Measurements from ENCODE around the gene MKRN2OS.

MKRN2OS gene

DNA sequence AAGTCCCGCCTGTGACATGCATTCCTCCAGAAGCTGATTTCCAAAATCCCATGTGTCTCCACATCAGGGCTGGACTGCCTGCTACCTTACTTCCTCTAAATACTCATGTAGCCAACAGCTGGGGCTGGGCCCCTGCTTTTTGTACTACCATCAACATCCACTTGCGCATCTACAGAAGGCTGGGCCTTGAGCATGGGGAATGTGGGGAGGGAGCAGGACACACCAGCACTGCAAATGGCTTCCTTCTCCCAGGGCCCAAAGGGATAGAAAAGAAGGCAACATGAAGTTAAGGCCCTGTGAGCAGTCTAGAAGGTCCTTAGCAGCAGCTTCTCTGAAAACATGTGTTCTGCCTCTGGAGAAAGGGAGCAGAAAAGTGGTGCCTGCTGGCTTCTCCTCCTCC, 38.8 kb upstream of the MKRN2OS start:
- no peak for TF ChIP-seq TAF1 (IDR thresholded peaks at IDR 0.05; ENCODE audit: borderline replicate concordance, insufficient read depth, low read length)
- no peak for TF ChIP-seq SIN3A (IDR thresholded peaks at IDR 0.05; ENCODE audit: borderline replicate concordance, insufficient read depth, low read length)
- TF ChIP-seq POLR2AphosphoS5 (IDR thresholded peaks at IDR 0.05; ENCODE audit: low read depth, low read length), result no peak
- no peak for TF ChIP-seq REST (IDR thresholded peaks at IDR 0.05; ENCODE audit: insufficient read depth in 1 of 2, low read depth in 2 of 2, low read length in 2 of 2)
- no peak for TF ChIP-seq FOXP2 (optimal IDR thresholded peaks at IDR 0.05; ENCODE audit: borderline replicate concordance, extremely low read depth, extremely low read length, insufficient read depth)

GRCh38 chr3:12583280-12583679, 38.0 kb upstream of the MKRN2OS start:
- TF ChIP-seq SIN3A (IDR thresholded peaks at IDR 0.05; ENCODE audit: borderline replicate concordance, insufficient read depth, low read length) (no peak), REST (IDR thresholded peaks at IDR 0.05; ENCODE audit: insufficient read depth in 1 of 2, low read depth in 2 of 2, low read length in 2 of 2) (no peak), FOXP2 (optimal IDR thresholded peaks at IDR 0.05; ENCODE audit: borderline replicate concordance, extremely low read depth, extremely low read length, insufficient read depth) (no peak), TAF1 (IDR thresholded peaks at IDR 0.05; ENCODE audit: borderline replicate concordance, insufficient read depth, low read length) (no peak), POLR2AphosphoS5 (IDR thresholded peaks at IDR 0.05; ENCODE audit: low read depth, low read length) (no peak)

DNA sequence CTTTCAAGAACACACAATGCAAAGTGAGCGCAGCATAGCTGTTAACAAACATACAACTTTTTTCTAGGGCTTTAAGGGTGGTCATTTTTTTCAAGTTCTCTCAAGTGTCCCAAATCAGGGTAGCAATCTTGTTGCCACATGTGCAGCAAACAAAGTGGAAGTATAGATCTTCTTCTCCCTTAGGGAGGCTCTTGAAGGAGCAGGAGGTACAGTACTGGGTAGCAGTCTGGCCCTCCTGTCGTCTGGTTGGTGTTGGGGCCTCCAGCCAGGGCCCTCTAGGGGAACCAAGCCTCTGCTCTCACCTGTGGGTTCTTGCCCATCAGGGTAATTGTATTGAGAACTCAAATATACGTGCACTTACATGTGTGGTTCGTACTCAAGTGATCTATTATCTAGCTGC, 37.4 kb upstream of the MKRN2OS start:
- TF ChIP-seq REST (IDR thresholded peaks at IDR 0.05; ENCODE audit: insufficient read depth in 1 of 2, low read depth in 2 of 2, low read length in 2 of 2) (no peak), SIN3A (IDR thresholded peaks at IDR 0.05; ENCODE audit: borderline replicate concordance, insufficient read depth, low read length) (no peak)

- no peak for TF ChIP-seq POLR2AphosphoS5 (IDR thresholded peaks at IDR 0.05; ENCODE audit: low read depth, low read length)
- no peak for TF ChIP-seq REST (IDR thresholded peaks at IDR 0.05; ENCODE audit: insufficient read depth in 1 of 2, low read depth in 2 of 2, low read length in 2 of 2)
- no peak for TF ChIP-seq FOXP2 (optimal IDR thresholded peaks at IDR 0.05; ENCODE audit: borderline replicate concordance, extremely low read depth, extremely low read length, insufficient read depth)
- TF ChIP-seq SIN3A (IDR thresholded peaks at IDR 0.05; ENCODE audit: borderline replicate concordance, insufficient read depth, low read length), result no peak
- no peak for TF ChIP-seq TAF1 (IDR thresholded peaks at IDR 0.05; ENCODE audit: borderline replicate concordance, insufficient read depth, low read length)
Measured at GRCh38 chr3:12579905-12580304, 34.6 kb upstream of the MKRN2OS start.

DNA sequence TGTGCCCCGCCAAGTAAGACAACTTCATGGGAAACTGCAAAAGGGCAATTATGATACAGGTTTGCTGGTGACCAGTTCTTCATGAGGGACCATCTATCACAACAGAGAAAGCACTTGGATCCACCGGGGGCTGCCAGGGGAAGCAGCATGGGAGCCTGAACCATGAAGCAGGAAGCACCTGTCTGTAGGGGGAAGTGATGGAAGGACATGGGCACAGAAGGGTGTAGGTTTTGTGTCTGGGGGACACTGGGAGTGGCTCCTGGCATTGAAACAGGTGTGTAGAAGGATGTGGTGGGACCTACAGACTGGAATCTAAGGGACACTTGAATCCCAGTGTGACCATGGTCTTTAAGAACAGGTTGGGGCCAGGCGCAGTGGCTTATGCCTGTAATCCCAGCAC, 34.2 kb upstream of the MKRN2OS start:
- TF ChIP-seq SIN3A (IDR thresholded peaks at IDR 0.05; ENCODE audit: borderline replicate concordance, insufficient read depth, low read length) (no peak), POLR2AphosphoS5 (IDR thresholded peaks at IDR 0.05; ENCODE audit: low read depth, low read length) (no peak), TAF1 (IDR thresholded peaks at IDR 0.05; ENCODE audit: borderline replicate concordance, insufficient read depth, low read length) (no peak), FOXP2 (optimal IDR thresholded peaks at IDR 0.05; ENCODE audit: borderline replicate concordance, extremely low read depth, extremely low read length, insufficient read depth) (no peak), REST (IDR thresholded peaks at IDR 0.05; ENCODE audit: insufficient read depth in 1 of 2, low read depth in 2 of 2, low read length in 2 of 2) (no peak)

All from PFSK-1 (cell line).